Middle frontal gyrus (tissue), 1 donor: ENCODE measurements around the gene ADH4.
"Not testable (repeated sequence)": the region's sequence is repeated elsewhere in the genome, so short reads cannot be mapped to it uniquely, and the experiment has no call there.

Experiments used
- DNase-seq: peaks from one replicate; pipeline ENCODE4 v3.0.0-alpha.2; 2015; ENCODE audit warnings: low spot score; ENCODE audit errors: extremely low spot score

ADH4 gene

DNA sequence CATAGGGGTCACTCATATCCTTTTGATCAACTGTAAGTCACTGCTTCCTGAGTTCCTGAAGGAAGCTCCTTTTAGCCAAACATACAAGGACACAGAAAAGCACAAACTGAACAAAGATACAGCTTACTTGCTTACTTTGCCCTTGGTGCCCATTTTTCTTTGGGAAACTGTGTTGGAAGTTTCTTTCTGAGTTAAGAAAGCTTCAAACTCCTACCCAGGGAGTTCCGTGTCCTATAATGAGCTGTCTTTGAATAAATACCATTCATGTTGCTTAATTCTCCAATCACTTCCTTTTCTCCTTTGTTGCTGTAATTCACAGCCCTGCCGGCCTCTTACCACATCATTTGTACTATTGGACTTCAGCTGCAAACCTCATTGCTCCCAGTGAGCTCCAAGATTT is at the start of gene ADH4:
ADH4 (minus strand) TSS at position 228 of the 400 bp plus-strand sequence; CDS start at position 153, 75 bp downstream.
- DNase-seq, result no peak

DNA sequence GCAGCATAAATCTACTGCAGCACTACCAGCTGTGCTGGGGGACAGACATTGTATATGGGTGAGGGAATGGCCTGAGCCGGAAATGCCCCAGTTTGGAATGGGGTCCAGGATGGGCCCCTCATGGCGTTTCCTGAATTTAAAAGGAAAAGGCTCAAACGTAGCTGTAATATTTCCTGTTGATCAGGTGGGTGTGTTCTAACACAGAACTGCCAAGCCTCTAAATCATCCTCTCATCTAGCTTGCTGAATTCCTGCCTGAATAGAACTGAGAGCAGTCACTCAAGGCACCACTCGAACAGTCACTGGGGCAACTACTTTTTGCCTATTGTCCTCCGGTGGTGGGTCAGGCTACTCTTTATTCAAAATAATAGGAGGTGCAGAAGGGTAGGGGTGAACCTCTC is 46.2 kb upstream of the ADH4 start:
- no peak for DNase-seq

DNA sequence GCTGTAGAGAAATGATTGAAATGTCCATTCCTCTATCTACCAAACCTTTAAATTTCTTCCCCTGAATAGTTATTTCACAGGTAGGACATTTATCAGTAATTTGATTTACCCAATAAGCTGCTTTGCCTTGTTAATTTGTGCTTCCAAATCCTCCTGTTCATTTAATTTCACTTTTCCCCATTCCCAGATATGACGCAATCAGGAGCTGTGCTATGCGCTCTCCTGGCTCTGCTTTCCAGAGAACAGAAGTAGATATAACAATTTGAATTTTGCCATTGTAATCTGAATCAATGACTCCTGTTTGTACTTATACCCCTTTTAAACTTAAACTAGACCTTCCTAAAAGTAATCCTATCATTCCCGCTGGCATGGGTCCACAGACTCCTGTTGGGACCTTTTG is 45.8 kb upstream of the ADH4 start:
- DNase-seq, result not testable (repeated sequence)

DNA sequence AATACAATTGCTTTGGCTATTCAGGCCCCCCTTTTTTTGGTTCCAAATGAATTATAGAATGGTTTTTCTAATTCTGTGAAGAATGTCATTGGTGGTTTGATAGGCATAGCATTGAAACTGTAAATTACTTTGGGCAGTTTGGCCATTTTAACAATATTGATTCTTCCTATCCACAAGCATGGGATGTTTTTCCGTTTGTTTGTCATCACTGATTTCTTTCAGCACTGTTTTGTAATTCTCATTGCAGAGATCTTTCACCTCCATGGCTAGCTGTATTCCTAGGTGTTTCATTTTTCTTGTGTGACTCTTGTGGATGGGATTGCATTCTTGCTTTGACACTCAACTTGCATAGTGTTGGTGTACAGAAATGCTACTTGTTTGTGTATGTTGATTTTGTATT is 41.9 kb upstream of the ADH4 start:
- DNase-seq, result no peak

DNA sequence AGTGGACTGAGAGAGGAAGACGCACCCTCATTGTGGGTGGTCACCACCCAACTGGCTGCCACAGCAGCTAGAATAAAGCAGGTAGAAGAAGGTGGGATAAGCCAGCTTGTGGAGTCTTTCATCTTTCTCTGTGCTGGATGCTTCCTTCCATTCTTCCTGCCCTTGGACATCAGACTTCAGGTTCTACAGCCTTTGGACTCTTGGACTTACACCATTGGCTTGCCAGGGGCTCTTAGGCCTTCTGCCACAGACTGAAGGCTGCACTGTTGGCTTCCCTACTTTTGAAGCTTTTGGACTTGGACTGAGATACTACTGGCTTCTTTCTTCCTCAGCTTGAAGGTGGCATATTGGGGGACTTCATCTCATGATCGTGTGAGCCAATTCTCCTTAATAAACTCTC is 41.5 kb upstream of the ADH4 start:
- no peak for DNase-seq

DNA sequence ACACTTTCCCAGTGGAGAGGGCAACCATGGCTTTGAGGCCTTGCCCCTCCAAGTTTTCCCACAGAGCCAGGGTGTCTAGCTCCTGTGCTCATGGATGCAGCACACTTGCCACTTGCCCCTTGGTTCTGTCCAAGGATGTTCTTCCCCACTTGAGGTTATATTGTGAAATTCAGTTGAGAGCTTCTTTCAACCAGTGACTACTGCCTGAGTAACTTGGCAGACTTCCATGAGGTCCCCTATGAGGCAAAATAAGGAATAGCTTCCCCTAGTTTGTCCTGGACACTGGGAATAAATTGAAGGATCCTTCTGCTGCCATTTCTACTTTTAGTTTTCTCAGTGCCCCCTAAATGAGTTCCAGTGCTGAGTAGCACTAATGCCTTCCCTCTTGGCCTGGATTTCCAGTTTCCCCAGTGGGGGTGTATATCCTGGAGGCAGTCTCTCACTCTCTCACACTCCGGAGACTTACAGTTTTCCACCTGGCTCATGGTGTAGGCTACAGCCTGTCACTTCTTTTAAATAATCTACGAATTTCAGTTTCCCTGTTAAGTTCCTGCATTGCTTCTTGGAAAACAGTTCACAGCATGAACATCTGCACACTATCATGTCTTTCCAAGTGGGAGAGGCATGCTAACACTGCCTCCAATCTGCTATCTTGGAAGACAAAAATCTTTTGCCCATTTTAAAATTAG is 36.4 kb upstream of the ADH4 start:
- DNase-seq, result no peak

DNA sequence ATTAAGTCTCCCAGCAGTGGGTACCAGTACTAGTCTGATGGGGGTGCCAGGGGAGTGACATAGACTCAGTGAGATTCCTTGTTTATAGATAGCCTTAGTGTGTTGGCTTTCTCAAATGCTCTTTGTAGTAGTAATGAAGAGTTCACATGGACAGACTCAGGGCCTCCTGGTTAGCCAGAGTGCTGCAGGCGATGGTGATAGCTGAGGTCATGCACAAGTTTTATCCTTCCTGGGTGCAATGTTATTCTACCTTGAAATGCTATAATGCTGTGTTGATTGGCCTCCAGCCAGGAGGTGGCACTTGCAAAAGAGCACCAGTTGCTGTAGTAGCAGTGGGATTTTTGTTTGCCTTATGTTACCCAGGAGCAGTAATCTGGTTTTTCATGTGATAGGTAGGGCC is 35.5 kb upstream of the ADH4 start:
- no peak for DNase-seq

DNA sequence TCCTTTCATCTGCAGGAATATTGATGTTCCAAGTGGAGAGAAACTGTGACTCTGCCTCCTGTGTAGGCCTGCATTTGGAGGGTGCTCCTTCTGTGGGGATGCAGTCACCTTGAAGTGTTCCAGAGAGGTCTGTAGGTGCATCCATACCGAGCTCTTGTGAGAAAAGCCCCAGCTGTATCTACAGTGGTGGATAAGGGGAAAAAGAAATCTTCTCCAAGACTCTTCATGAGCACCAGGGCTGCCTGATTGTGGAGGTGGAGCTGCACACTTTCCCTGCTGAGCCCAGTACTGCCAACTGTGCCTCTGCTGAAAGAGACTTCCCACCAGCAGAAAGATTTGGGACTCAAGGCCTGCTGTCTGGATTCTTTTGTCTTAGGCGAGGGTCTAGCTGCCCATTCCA is 35.1 kb upstream of the ADH4 start:
- DNase-seq, result no peak

DNA sequence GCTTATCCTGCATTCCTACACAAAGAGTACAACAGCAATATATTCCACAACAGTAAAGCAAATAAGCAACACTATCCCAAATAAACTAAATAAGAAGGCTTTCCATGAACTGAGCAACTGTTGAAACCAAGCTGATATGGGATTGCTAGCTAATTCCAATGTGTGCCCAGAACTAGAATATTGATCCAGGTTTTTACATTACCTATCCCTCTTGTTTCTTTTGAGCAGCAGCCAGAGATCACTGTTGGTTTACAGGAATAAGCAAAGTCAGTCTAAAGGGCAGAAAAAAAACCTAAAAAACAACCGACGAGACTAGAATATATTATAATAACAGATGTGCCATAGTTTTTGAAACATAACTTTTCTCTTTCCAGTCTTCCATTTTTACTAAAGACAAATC is 22.4 kb upstream of the ADH4 start:
- DNase-seq, result no peak

DNA sequence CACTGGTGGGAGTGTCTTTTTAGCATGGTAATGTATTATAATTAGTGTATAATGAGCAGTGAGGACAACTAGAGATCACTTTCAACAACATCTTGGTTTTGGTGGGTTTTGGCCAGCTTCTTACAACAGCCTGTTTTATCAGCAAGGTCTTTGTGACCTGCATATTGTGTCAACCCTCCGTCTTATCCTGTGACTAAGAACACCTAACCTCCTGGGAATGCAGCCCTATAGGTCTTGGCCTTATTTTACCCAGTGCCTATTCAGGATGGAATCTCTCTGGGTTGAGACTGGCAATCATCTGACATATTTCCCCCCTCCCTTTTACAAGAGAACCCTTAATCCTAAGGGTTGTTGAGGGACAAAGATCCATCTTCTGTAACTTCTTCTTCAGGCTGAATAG is 21.9 kb upstream of the ADH4 start:
- DNase-seq, result no peak

DNA sequence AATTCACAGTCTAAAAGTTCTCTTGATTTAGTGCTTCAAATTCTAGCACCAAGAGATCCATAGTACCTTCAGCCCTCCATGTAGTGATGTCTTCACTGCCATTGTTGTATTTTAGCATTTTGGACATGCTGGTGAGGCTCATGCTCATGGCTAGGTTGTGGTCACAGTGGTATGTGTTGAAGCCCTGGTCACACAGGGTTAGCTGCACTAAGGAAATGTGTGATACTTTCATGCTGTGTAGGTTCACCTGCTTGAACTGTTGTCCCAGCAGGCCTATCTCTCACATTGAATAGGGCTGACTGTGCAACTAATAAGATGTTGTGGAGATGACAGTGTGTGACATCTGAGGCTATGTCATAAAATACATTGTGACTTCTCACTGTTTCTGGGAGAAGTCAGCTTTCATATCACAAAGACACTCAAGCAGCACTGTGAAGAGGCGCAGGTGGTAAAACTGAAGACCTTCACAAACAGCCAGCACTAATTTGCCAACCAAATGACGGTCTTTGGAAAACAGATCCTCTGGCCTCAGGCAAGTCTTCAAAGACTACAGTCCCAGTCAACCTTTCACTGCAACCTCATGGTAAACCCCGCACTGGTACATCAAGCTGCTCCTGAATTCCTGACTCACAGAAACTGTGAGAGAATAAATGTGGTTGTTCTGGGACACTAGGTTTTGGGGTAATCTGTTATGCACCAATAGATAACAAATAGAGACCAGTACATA is 17.4 kb upstream of the ADH4 start:
- no peak for DNase-seq

DNA sequence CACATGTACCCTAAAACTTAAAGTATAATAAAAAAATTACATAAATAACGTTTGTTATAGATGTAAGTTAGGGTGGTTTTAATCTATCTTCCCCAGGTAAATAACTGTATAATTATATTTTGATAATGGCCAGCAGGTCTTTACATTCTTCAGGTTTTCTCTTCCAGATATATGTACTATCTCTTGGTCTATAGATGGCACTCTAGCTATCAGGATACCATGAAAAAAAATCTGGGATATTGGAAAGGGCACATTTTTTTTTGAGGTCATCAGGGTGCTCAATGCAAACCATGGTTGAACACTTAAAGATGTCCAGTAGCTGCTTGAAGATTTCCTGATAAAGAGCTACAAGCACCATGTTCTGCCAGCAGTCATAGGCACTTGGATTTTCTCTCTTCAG is 15.6 kb upstream of the ADH4 start:
- no peak for DNase-seq

DNA sequence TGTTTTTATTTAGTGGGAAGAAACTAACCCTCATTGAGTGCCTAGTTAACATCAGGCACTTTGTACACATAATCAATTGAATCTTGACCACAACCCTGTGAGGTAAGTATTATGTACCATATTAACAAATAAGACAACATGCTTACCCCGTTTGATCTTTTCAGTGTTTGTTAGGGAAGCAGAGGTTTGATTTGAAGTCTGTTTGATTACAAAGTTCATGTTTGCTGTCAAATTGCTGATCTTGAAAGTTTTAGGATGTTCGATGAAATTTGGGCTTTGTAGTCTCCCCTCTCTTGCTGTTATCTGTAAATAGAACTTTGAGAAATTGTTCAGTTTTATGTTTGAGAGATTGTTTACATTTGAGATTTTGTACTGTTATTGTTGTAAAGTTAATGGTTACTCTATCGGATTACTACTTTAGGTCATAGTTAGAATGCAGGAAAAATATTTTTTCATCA is 13.4 kb upstream of the ADH4 start:
- no peak for DNase-seq

DNA sequence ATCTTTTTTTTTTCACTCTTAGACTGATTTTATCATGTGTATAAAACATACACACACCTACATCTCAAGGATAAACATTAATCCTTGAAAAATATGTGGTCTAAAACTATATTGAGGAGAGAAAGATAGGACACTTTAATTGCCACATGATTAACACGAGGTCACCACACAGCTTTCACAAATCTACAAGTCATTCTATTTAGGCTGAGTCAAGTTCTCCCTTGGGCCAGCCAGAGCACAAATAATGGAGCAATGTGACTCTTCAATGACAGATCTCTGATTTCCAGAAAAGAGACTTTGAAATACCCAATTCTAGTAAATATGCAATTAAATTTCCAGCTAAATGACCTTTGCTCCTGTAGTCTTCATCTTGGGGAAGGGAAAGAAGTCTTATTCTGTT is 12.9 kb upstream of the ADH4 start:
- DNase-seq, result no peak

DNA sequence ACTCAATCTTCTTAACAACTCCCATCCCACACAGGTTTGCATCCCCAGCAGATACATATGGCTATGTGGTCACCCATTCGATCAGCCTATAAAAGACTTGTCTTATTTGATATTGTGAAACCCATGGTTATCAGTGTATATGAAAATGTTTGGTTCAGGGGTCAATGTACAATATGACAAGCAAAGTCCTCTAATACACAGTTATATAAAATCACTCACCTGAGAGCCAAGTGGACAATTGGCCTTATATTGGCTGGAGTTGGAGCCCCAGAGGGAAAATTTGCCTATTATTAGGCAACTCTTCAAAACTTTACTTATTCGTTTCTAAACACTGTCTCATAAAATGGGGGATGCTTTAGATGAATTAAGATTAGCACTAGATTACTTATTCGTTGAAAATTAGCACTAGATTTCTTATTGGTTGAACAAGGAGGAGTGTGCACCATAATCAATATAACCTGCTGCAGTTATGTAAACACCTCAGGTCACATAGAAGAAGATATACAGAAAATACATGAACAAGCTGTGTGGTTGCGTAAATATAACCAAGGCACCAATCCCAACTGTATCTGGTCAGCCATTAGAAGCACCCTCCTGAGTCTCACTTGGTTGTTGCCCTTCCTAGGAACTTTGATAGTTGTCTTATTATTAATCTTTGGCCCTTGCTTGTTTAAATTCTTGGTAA is 10.7 kb upstream of the ADH4 start:
- DNase-seq, result no peak

DNA sequence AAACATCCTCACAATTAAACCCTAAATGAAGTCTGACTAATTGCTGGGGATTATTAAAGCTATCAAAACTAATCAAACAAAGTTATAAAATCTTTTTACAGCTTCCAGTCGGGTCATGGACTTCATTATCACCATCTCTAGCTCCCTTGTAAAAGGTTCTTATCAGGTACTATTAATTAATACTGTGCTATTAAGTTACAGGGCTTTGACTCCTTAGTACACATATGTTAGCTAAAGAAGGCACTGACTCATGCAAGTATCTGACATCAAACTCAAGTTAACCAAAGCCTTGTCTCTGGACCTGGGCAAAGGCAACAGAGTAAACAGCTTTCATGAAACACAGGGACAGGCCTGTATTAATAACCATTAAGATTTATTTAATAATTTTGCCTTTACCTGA is 7.9 kb upstream of the ADH4 start:
- DNase-seq, result no peak

DNA sequence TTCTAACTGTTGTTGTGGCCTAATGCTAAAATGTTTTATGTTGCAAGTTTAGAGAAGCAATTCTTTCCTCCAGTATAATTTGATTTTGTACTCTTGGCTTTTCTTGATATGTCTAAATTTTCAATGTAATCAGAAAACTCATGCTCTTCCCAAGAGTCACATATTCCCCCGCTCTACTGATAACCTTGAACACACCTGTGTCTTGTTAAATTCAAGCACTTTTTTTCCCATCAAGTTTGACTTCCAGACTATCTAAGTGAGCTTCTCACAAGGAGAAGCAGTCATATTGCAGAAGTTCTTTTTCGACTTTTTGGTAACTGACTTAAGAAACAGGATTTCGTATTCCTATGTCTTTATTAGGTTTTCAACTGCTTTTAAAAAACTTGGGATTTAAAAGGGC is 7.4 kb upstream of the ADH4 start:
- no peak for DNase-seq

DNA sequence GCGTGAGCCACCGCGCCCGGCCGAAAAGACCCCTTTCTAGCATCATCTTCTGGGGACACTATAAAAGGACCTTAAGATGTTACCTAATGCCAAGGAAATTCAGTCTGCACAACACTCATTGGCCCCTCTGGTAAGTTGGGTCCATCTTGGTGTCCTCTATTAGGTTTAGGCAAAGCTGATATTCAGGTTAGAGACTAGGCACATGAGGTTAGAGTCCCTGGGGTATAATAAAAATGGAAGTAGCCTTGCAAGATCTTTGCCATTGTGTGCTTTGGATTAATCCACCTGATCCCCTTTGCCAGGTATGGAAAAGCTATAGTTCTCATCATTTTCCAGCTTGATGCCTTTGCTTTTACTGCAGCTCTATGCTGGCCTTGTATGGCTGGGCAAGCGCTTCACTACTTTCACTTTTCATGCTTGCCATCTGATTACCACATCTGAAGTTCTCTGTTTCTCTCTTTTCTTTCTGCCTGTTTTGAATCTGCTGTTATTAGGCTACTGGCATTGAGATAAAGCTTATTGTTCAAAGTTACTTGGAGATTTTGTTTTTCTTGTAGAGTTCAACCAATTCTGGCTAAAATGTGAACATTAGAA is 5.4 kb upstream of the ADH4 start:
- no peak for DNase-seq

DNA sequence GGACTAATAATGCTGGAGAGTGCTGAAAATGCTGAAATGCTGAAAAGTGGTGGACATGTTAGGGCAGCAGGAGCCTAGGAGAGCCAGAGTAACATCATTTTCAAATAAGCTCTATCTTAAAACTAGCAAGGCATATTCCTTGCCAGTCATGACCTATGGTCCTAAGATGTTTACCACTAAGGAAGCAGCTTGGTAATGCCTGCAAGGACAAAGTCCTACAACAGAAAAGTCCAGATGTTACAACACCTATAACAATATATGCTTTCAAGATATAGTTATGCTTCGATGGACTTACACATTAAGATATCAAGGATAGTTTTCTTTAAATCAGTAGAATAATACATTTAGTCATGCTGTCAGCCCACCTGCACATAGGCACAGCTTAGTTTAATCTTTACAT is 4.5 kb upstream of the ADH4 start:
- no peak for DNase-seq

DNA sequence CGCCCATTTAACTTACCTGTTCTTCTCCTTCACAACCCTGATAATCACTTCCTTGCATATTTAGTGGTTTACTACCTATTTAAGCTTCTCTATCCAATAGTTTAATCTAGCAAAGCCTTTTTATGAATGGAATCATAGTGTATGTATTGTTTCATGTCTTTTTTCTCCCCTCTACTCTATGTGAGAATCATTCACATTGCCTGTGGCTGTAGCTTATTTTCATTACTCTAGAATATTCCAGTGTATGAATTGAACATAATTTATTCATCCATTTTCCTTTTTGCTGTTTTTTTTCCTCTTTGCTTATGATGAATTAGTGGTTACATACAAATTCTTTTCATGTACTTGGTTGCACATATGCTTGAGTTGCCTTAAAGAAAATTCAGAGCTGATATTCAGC is 490 bp upstream of the ADH4 start:
- no peak for DNase-seq

DNA sequence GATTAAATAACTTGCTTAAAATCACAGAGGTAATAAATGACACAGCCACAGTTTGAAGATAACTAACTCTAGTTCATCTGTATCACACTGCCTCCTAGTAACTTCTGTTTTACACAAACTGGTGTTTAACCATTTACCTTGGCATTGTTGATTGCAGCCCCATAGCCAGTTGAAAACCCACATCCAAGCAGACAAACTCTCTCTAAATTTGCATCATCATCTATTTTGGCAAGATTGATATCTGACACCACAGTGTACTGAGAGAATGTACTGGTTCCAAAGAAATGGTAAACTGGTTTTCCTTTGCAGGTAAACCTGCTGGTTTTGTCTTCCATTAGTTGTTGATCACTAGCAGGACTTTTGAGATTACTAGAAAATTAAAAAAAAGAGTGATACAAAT is 7.8 kb downstream of the ADH4 start:
- DNase-seq, result no peak

DNA sequence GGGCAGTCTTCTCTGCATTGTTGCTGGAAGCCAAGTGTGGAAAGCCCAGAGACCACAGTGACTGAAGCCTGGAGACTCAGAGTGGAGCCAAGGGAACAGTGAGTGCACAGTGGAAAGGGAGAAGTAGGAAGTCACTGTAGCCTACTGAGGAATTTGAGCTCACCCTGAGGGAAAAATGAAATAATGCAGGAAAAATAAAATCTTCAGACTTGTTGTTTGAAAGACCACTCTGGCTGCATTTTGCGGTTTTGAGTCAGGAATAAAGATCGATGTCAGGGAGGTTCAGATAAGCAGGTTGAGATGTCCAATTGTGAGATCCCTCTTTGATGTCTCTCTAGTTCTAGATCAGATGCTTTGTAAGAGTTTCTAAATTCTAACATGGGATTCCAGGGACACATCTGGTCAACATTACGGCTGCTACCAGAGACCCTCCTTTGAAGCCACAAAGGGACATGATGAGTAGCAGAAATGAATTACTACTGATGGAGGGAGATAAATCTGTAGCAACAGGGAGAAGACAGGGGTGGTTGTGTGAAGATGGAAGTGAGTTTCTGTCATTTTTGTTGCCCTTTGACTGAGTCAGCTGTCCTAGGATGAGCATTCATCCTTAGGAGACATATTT is 8.4 kb downstream of the ADH4 start:
- DNase-seq, result no peak
